Smooth muscle cell (in vitro differentiated cells): ENCODE results near the gene CHADL. TPM values are rescaled to one million over a fixed set of nuclear protein-coding genes. Genes with fewer than 3 reads are reported as not detected.
"Not testable (repeated sequence)": the region's sequence is repeated elsewhere in the genome, so short reads cannot be mapped to it uniquely, and the experiment has no call there.

Experiments used
- DNase-seq: peaks from one replicate; lab custom pipeline; 2025; ENCODE audit not compliant: unreplicated experiment; lab: John Stamatoyannopoulos, UW
- H2AFZ ChIP-seq: fragments of 200-600 bp; sonication (generic); 2 replicates; pipeline ENCODE4 v1.6.0; 2016; ENCODE audit warnings: antibody characterized with exemption, low read depth, mild to moderate bottlenecking
- H3F3A ChIP-seq: fragments of 200-600 bp; sonication (generic); 2 replicates; pipeline ENCODE4 v1.6.0; 2017; ENCODE audit warnings: antibody characterized with exemption, low read depth
- H3K27ac ChIP-seq: fragments of 200-600 bp; sonication (generic); 2 replicates; pipeline ENCODE4 v1.5.1; 2016; ENCODE audit warnings: low read depth, mild to moderate bottlenecking
- H3K27me3 ChIP-seq: fragments of 200-600 bp; sonication (generic); 2 replicates; pipeline ENCODE4 v1.6.1; 2016; ENCODE audit warnings: low read depth, mild to moderate bottlenecking
- H3K36me3 ChIP-seq: fragments of 200-600 bp; sonication (generic); 2 replicates; pipeline ENCODE4 v1.5.1; 2016; ENCODE audit warnings: low read depth
- H3K4me1 ChIP-seq: fragments of 200-600 bp; sonication (generic); 2 replicates; pipeline ENCODE4 v1.5.1; 2016; ENCODE audit warnings: low read depth
- H3K4me2 ChIP-seq: fragments of 200-600 bp; sonication (generic); 2 replicates; pipeline ENCODE4 v1.6.0; 2016; ENCODE audit warnings: mild to moderate bottlenecking
- H3K4me3 ChIP-seq: fragments of 200-600 bp; sonication (generic); 2 replicates; pipeline ENCODE4 v1.5.1; 2016; ENCODE audit warnings: mild to moderate bottlenecking
- H3K79me2 ChIP-seq: fragments of 200-600 bp; sonication (generic); 2 replicates; pipeline ENCODE4 v1.6.0; 2016; ENCODE audit warnings: low read depth, mild to moderate bottlenecking
- H3K9ac ChIP-seq: fragments of 200-600 bp; sonication (generic); 2 replicates; pipeline ENCODE4 v1.6.0; 2016; ENCODE audit warnings: low read depth
- H3K9me3 ChIP-seq: fragments of 200-600 bp; sonication (generic); replicated peaks from 2 replicates; pipeline ENCODE4 v1.5.1; 2016; ENCODE audit warnings: low read depth
- H4K20me1 ChIP-seq: fragments of 200-600 bp; sonication (generic); 2 replicates; pipeline ENCODE4 v1.6.0; 2016; ENCODE audit warnings: low read depth
- WGBS: methylation state at CpG from one replicate; pipeline ENCODE4 v1.1.7; 2016; ENCODE audit warnings: low lambda C conversion rate; 5-methylcytosine and 5-hydroxymethylcytosine counted together
- microRNA-seq: library from miRNA; unstranded; fragments of <30 nt; microRNA quantifications from one replicate; pipeline ENCODE4, GENCODE V29; 2016; ENCODE audit warnings: borderline number of aligned reads
- polyA plus RNA-seq: library from polyadenylated mRNA; unstranded; fragments of >200 nt; fragmentation: Nextera tagmentation; extraction: Ambion mirVana; gene quantifications from 2 replicates; pipeline ENCODE4 v1.2.1, GENCODE V29; 2016
- small RNA-seq: library from RNA; depleted of rRNA; stranded (forward); fragments of <200 nt; gene quantifications from one replicate; pipeline ENCODE3, GENCODE V24; 2014
- total RNA-seq: library from RNA; depleted of rRNA; stranded (reverse); fragments of >200 nt; gene quantifications from 2 replicates; pipeline ENCODE4 v1.2.3, GENCODE V29; 2014
- TF ChIP-seq, protein P1 (sequence below): fragments of 200-600 bp; sonication (generic); IDR thresholded peaks from 2 replicates; pipeline ENCODE4 v1.5.1; 2017; ENCODE audit warnings: borderline replicate concordance, mild to moderate bottlenecking, antibody characterized with exemption; ENCODE audit not compliant: insufficient read depth, poor library complexity, severe bottlenecking

The CHADL gene
- total and polyA plus RNA-seq, 2 experiments from 2014 or later = 0.17 TPM; not detected in 1

GRCh38 chr22:41181349-41182241 lies 59.1 kb downstream of the CHADL start:
- Histone ChIP-seq H3F3A (peaks cover 18% of the 10 kb centered on the region), H3K4me2 (no peak overlapping the region), H3K27ac (no peak overlapping the region), H3K9ac (no peak overlapping the region), H3K79me2 (no peaks in the 10 kb centered on the region), H3K27me3 (no peaks in the 10 kb centered on the region), H3K9me3 (no peaks in the 10 kb centered on the region), H3K4me1 (no peaks in the 10 kb centered on the region), H3K4me3 (no peak overlapping the region), H3K36me3 (peaks cover 9% of the 10 kb centered on the region), H4K20me1 (peaks cover 3% of the 10 kb centered on the region), H2AFZ (no peak overlapping the region)
- WGBS = 67% methylated on average over 15 of the region's 15 CpGs
- DNase-seq = no peak
- TF ChIP-seq, protein P1, sequence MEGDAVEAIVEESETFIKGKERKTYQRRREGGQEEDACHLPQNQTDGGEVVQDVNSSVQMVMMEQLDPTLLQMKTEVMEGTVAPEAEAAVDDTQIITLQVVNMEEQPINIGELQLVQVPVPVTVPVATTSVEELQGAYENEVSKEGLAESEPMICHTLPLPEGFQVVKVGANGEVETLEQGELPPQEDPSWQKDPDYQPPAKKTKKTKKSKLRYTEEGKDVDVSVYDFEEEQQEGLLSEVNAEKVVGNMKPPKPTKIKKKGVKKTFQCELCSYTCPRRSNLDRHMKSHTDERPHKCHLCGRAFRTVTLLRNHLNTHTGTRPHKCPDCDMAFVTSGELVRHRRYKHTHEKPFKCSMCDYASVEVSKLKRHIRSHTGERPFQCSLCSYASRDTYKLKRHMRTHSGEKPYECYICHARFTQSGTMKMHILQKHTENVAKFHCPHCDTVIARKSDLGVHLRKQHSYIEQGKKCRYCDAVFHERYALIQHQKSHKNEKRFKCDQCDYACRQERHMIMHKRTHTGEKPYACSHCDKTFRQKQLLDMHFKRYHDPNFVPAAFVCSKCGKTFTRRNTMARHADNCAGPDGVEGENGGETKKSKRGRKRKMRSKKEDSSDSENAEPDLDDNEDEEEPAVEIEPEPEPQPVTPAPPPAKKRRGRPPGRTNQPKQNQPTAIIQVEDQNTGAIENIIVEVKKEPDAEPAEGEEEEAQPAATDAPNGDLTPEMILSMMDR = no peak

DNA sequence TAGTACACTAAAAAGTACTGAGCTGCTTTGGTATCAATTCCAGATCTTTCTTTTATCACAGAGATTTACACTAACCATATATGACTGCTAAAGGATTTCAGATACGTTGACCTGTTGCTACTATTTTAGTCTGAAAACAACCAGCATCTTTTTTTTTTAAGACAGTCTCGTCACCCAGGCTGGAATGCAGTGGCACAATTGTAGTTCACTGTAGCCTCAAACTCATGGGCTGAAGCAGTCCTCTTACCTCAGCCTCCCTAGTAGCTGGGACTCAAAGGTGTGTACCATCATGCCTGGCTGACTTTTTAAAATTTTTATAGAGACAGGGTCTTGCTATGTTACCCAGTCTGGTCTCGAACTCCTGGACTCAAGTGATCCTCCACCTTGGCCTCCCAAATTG lies 59.8 kb downstream of the CHADL start:
- DNase-seq = no peak
- TF ChIP-seq, protein P1 = no peak
- Histone ChIP-seq H3K4me2 (no peak overlapping the region), H3K9ac (no peak overlapping the region), H3F3A (peaks cover 18% of the 10 kb centered on the region), H3K9me3 (no peaks in the 10 kb centered on the region), H3K4me3 (no peak overlapping the region), H4K20me1 (peaks cover 5% of the 10 kb centered on the region), H3K4me1 (no peaks in the 10 kb centered on the region), H3K27ac (no peak overlapping the region), H2AFZ (no peak overlapping the region), H3K27me3 (no peaks in the 10 kb centered on the region), H3K79me2 (no peaks in the 10 kb centered on the region), H3K36me3 (peaks cover 9% of the 10 kb centered on the region)
- 75% methylated on average over 3 of the region's 3 CpGs for WGBS

GRCh38 chr22:41180362-41180761 lies 60.4 kb downstream of the CHADL start:
- not testable (repeated sequence) for H3K4me1 ChIP-seq, H3K79me2 ChIP-seq, H3K4me2 ChIP-seq, H3K27ac ChIP-seq, H3K36me3 ChIP-seq, H3K4me3 ChIP-seq, H3K9ac ChIP-seq, H3K27me3 ChIP-seq, DNase-seq, H3K9me3 ChIP-seq, H2AFZ ChIP-seq
- H4K20me1 ChIP-seq = peaks cover 10% of the 10 kb centered on the region
- 98% methylated on average over 6 of the region's 6 CpGs for WGBS
- H3F3A ChIP-seq = peaks cover 22% of the 10 kb centered on the region

Small RNAs within 50 kb of the gene (microRNA-seq; reads per million reads assigned to microRNA genes)
- gene MIR6889 = not detected

Small RNAs within 50 kb of the gene (small RNA-seq; reads per million reads assigned to genes)
- gene MIR6889 = not detected

Other genes starting within 250 kb of the CHADL start
- 46.4 and 46.8 TPM in 2 replicates for gene EP300, start 148.3 kb downstream of the CHADL start, total RNA-seq
- 10.3 and 27.8 TPM in 2 replicates for gene EP300, start 148.3 kb downstream of the CHADL start, polyA plus RNA-seq
- gene L3MBTL2, start 35.6 kb downstream of the CHADL start, total RNA-seq = 10.7 and 11.2 TPM in 2 replicates
- 15.5 TPM in 2 replicates for gene L3MBTL2, start 35.6 kb downstream of the CHADL start, polyA plus RNA-seq
- 20.6 and 24.8 TPM in 2 replicates for gene RANGAP1, start 45.3 kb upstream of the CHADL start, total RNA-seq
- gene RANGAP1, start 45.3 kb upstream of the CHADL start, polyA plus RNA-seq = 21.7 and 38.4 TPM in 2 replicates
- gene ZC3H7B, start 60.6 kb upstream of the CHADL start, total RNA-seq = 20.3 and 20.6 TPM in 2 replicates
- gene ZC3H7B, start 60.6 kb upstream of the CHADL start, polyA plus RNA-seq = 3.7 and 5.5 TPM in 2 replicates
- 6.4 and 7.7 TPM in 2 replicates for gene TEF, start 141.0 kb upstream of the CHADL start, total RNA-seq
- 7.6 and 9.0 TPM in 2 replicates for gene TEF, start 141.0 kb upstream of the CHADL start, polyA plus RNA-seq
- gene TOB2, start 205.9 kb upstream of the CHADL start, total RNA-seq = 17.9 and 19.7 TPM in 2 replicates
- gene TOB2, start 205.9 kb upstream of the CHADL start, polyA plus RNA-seq = 25.6 and 27.0 TPM in 2 replicates
- gene PHF5A, start 227.8 kb upstream of the CHADL start, total RNA-seq = 28.3 and 42.7 TPM in 2 replicates
- 19.4 and 24.2 TPM in 2 replicates for gene PHF5A, start 227.8 kb upstream of the CHADL start, polyA plus RNA-seq
- gene ACO2, start 228.2 kb upstream of the CHADL start, total RNA-seq = 33.0 and 33.4 TPM in 2 replicates
- 72.1 and 85.5 TPM in 2 replicates for gene ACO2, start 228.2 kb upstream of the CHADL start, polyA plus RNA-seq